SKM-1 treated with dmso at 0.1 percent for 144 hours (cell line): ENCODE measurements around the gene SAMD4B.
A peak's percentile ranks its signal among the peaks of the same experiment; 100 is the strongest.
"Not testable (repeated sequence)": the region's sequence is repeated elsewhere in the genome, so short reads cannot be mapped to it uniquely, and the experiment has no call there.

Experiments
- DNase-seq: peaks from one replicate; lab custom pipeline; 2025; ENCODE audit not compliant: unreplicated experiment; lab: John Stamatoyannopoulos, UW

SAMD4B gene

DNA sequence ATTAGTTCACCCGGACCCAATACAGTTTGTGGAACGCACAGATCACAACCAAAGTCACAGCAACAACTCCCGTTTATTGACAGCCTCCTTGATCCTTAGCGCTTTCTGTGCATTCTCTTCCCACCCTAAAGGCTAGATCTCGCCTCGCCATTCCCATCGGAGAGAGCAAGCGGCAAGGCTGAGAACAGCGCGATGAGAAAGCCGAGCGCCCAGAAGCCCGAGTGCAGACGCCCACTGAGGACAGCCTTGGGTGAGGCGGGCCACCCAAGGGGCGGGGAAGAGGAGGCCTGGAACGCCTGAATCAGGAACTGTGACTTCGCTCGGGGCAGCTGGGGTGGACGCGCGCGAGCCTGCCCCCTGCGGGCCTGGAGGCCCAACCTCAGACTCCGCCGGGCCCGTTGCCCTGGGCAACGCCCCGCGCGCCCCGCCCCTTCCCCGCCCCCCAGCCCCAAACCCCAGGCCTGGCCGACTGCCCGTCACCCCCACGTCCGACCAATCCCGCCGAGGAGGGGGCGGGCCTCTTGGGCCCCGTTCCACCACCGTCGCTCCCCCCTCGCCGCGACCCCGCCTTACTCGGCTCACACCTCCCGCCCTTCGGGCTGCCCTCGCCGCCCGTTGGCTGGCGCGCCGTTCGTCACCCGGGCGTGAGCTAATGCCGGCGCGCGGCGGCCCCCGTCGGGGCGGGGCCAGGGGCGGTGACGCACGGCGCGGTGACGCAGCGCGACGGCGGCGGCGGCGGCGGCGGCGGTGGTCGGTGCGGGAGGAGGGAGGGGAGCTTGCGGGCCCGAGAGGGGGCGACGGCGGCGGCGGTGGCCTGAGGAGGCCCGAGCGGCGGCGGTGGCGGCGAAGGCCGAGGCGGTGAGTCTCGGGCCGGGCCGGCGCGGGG is at the start of gene SAMD4B:
Gene SAMD4B, plus strand, starts transcription at position 703 of the 886 bp plus-strand sequence. CDS start 14,473 bp downstream, outside the sequence.
- peak; percentile 98 for DNase-seq

- DNase-seq: no peak
Measured at GRCh38 chr19:39293394-39293793, 48.8 kb upstream of the SAMD4B start.

- no peak for DNase-seq
Measured at GRCh38 chr19:39296055-39296645, 46.1 kb upstream of the SAMD4B start, which contains the start of gene IFNL1. Gene IFNL1 (plus strand): TSS chr19:39296407. CDS start chr19:39296422, 15 bp downstream.

DNA sequence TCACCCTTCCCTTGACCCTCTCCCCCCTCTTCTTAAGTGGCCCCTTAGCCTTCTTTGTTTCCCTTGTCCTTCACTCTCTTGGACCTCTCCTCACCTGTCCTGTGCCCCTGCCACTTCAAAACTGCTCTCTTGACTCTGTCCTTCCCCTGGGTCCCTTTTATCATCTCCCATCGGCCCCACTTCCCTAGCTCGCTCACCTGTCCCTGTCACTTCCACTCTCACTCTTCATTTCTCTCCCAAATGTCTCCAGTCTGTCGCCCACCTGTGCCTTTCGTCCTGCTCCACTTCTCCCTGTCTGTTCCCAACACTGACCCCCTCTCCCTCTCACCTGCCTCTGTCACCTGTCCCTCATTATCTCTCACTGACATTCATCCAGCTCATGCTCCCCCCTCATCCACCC is 45.3 kb upstream of the SAMD4B start:
- no peak for DNase-seq

DNA sequence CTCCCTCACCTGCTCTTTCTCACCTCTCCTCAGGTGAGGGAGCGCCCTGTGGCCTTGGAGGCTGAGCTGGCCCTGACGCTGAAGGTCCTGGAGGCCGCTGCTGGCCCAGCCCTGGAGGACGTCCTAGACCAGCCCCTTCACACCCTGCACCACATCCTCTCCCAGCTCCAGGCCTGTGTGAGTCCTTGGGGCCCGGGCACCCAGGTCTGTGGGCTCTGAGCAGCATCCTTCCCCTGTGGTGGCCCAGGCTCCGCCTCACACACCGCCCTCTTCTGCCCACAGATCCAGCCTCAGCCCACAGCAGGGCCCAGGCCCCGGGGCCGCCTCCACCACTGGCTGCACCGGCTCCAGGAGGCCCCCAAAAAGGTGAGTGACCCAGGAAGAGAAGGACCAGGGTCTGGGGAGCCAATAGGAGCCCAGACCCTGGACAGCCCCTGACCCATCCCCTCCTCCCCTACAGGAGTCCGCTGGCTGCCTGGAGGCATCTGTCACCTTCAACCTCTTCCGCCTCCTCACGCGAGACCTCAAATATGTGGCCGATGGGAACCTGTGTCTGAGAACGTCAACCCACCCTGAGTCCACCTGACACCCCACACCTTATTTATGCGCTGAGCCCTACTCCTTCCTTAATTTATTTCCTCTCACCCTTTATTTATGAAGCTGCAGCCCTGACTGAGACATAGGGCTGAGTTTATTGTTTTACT is 44.1 kb upstream of the SAMD4B start:
- no peak for DNase-seq

DNA sequence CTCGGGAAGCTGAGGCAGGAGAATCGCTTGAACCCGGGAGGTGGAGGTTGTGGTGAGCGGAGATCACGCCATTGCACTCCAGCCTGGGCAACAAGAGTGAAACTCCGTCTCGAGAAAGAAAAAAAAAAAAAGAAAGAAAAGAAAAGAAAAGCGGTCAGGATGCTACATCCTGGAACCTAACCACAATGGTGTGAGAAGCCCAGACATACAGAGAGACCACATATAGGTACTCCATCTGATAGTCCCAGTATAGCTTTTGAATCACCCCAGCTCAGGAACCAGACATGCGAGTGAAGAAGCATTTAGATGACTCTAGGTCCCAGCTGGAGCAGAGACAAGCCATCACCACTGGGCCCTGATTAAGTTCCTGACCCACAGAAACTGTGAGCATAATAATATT is 42.8 kb upstream of the SAMD4B start:
- DNase-seq: no peak

DNA sequence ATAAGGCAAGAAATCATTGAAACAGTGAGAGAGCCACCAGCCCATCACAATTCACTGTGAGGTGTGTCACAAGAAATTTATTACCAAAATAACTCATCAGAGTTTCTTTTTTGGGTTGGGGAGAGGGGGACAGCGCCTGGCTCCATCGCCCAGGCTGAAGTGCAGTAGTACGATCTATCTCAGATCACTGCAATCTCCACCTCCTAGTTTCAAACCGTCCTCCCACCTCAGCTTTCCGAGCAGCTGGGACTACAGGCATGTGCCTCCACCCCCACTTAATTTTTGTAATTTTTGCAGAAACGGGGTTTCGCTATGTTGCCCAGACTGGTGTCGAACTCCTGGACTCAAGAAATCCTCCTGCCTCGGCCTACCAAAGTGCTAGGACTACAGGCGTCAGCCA is 42.4 kb upstream of the SAMD4B start:
- no peak for DNase-seq

- DNase-seq: no peak
Measured at GRCh38 chr19:39301021-39301420, 41.2 kb upstream of the SAMD4B start.

DNA sequence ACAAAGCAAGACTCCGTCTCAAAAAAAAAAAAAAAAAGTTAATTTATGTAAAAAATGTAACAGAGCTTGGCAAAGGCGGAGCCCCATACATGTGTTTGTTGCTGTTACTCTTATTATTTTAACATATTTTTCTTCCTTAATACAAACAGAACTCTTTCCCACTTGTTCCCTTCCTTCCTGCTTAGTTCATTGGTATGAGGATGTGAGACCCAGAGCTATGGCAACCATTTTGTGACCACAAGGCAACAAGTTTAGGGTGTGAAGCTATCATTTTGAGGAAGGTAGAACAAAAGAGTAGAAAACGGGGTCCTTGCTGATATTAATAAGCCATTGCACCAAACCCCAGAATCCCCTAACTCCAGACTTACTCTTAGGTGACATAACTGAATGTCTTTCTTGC is 40.7 kb upstream of the SAMD4B start:
- no peak for DNase-seq

GRCh38 chr19:39303373-39304184 is 38.6 kb upstream of the SAMD4B start:
- no peak for DNase-seq

GRCh38 chr19:39304185-39304513 is 38.1 kb upstream of the SAMD4B start:
- DNase-seq: no peak

DNA sequence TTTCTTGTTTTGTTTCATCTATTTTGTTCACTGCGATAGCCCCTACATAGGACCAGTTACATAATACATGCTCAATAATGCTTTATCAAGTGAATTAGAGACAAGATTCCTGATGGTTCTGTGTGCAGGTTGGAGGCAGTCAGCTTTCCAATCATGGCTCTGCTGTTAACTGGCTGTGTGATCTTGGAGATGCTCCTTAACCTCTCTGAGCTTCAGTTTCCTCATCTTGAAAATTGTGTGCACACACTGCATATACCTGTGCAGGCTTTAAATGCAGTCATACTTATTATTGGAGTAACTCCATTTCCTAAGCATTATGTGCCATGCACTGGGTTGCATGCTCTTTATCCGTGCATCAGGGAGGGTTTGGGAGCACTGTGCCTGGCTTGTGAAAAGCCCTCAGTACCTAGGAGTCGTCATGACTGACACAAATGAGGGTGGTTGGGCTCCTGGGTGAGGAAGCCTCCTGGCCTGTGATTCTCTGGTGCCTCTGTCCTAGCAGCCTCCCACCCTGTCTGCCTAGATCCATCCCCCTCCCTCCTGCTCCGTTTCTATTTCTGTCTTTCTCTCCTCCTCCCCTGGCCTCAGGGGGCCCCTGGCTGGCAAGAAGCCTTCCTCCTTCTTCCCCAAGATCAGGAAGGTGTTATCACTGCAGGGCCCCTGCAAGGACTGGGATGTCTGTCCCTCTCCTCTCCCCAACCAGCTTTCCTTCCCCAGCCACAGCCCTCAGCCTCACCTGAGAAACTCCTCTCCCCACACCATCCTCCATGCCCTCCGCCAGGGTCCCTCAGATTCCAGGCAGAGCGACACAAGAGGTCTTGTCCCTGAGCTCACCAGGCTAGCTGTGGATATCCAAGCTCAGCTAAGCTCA is 37.3 kb upstream of the SAMD4B start:
- DNase-seq: no peak

- no peak for DNase-seq
Measured at GRCh38 chr19:39306075-39306474, 36.1 kb upstream of the SAMD4B start.

DNA sequence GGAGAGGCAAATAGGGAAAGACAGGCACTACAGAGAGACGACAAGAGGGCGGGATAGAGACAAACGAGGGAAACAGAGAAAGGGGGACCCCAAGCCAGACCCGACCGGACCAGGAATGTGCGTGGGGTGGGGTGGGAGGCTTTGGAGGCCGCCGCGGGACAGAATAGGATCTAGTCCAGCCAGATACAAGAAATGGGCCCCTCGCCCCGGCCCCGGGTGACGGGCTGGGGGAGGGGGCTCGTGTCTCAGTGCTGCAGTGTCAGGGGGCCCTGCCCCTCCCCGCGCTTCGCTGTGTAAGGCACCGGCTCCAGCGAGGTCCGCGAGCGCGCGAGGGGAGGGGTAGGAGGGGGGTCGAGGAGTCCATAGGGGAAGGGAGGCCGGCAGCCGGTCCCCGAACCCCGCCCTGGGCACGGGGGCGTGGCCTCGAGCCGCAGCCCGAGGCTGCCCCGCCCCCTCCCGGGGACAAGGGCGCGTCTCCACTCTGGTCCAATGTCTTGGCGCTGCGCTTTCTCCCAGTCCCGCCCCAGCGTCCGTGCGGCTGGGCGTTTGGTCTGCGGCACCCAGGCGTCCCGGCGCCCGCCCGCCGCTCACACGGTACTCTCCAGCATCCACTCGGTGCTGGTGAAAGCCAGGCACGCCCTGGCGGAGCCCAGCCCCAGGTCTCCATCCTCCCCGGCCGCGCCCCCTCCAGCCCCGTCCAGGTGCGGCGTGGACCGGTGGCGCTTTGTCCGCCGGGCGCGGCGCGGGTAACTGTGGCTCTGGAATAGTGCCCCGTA is 35.0 kb upstream of the SAMD4B start:
- no peak for DNase-seq

DNA sequence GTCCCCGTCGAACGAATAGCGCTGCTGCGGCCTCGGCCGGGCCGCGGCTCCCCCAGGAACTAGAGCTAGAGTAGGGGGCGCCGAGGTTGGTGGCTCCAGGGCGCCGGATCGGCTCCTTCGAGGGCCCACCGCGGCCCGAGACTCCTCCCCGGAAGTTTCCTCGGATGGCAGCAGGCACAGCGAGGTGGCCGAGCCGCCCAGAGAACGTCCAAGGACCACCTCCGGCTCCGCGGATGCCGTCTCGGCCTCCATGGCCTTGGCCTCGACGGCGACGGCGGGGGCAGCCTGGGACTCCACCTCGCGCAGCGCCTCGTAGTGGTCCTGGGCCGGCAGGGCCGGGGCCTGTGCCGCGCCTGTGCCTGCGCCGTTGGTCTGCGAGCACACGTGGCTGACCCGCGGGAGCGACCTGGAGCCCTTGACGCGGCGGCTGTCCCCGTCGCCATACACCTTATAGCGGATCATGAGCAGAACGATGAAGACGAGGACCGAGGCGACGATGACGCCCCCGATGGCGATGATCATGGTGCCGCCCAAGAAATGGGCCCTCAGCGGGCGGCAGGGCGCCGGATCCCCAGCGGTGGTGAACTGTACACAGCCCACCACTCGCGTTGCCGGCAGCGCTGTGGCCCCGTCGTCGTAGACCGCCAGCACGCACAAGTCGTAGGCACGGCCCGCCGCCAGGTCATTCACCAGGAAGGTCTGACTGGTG is 34.2 kb upstream of the SAMD4B start:
- DNase-seq: no peak

- no peak for DNase-seq
Measured at GRCh38 chr19:39308531-39309304, 33.5 kb upstream of the SAMD4B start.

GRCh38 chr19:39309305-39309670 is 32.9 kb upstream of the SAMD4B start:
- not testable (repeated sequence) for DNase-seq
